NCI-H2029 treated with DMSO at 0.1 percent for 48 hours (cell line): ENCODE data around the gene PDS5B.

Source experiments
- DNase-seq: peaks from one replicate; lab custom pipeline; 2025; lab: John Stamatoyannopoulos, UW

Gene PDS5B

DNA sequence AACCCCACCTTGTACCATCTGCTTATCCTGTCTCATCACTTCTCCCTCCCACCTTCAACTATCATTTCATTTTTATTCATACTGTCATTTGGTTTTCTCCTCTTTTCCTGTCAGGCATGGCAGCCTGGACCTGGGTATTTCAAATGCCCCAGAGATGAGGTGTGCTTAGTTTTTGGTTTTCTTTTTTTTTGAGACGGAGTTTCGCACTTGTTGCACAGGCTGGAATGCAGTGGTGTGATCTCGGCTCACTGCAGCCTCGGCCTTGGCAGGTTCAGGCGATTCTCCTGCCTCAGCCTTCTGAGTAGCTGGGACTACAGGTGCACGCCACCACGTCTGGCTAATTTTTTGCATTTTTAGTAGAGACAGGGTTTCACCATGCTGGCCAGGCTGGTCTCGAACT is 5.8 kb downstream of the PDS5B start:
- no peak for DNase-seq

DNA sequence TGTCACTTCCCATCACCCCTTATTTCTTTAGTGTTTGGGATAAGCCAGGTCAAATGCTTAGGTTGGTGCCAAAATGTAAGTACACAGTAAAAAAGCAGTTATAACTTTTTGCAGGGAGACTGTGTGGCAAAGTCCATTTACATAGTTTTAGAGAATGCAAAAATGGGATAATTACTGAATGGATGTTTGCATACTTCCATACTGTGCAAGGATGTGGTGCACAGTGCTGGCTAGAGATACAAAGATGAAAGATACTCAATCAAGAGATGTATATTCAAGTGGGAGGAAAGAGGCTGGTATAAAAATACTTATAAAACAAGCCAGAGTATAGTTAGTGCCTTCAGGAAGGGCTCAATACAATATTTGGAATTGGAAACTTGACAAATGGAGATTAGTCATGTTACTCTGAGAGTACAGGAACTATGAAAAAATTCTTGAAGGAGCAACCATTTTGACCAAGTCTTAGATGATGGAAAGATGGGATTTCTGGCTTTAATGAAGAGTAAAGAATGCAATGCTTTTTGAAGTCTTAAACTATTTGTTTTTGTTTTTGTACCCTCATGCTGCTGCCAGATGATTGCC is 8.0 kb downstream of the PDS5B start:
- no peak for DNase-seq

DNA sequence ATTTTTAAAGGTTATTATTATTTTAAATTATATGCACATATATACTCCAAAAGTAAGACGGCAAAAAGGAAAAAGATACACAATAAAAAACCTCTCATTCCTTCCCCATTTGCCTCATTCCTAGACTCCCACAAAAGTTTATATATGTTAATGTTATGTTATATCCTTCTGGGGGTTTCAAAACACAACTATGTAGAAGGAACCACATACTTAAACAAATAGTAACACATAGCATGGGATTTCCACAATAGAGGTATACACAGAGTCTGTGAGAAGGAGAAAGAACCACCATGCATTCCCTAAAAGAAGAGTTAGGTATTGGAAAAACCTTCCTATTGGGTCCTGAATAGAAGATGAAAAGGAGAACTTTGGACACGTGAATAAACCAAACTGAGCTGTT is 9.1 kb downstream of the PDS5B start:
- DNase-seq: no peak

DNA sequence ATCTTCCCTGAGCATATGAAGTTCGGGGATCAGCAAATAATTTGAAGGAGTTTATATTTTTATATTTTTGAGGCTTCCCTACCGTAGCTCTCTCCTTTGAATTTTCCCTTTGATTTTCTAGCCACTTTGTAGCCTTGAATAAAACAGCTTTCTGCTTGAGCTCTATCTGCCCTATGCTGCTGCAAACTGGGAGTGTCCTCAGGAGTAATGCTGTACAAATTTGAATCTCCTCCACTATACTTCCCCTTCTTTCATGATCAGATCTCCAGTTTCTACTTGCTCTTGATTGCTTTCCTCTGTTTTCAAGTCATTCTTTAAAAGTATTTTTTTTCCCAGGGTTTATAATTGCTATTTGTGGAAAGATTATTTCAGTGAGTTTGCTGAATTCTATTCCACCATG is 14.6 kb downstream of the PDS5B start:
- no peak for DNase-seq

DNA sequence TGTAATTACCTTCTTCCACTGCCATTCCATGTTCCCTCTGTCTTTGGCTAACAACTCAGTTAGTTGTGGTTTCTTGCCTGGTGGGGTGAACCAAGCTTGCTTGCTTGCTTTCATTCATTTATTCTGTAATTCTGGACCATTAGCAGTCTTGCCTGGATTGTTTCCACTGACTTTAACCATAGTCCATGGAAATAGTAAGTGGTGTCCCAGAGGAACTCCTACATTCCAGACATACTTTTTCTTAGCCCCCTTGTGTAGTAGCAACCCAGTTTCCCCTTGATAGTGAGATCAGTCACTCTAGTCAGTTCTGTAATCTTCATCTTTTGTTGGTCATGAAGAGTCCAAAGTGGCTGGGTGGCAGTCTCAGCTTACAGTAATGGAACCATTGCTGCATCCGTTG is 23.2 kb downstream of the PDS5B start:
- DNase-seq: no peak

DNA sequence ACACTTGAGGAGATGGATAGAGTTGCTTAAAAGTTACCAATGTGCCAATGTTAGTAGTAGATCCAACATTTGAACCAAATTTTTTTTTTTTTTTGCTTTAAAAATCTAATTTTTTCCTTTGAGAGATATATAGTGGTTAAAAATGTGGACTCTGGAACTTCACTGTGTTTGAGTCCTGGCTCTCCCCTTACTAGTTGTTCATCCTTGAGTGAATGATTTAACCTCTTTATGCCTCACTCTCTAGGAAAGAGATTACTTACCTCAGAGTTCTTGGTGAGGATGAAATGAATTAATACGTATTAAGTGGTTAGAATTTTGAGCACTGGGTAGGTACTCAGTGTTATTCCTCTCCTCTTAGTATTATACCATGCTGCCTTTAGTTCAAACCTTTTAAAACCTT is 24.3 kb downstream of the PDS5B start:
- DNase-seq: no peak

DNA sequence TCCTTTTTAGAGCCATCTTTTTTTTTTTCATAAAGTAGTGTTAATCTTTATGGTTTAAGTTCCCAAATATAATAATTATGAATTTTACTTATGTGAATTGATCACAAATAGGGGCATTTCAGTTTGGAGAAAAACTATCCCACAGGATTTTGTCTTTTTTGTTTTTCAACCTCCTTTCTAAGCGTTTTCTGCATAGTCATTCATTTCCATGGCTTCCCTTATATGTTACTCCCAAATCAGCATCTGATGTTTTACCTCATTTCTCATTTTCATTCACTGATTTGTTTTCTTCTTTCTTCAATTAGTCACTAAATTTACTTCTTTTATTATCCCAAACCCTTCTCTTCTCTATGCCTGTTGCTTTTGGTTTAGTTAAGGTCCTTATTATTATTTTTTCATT is 24.7 kb downstream of the PDS5B start:
- DNase-seq: no peak

DNA sequence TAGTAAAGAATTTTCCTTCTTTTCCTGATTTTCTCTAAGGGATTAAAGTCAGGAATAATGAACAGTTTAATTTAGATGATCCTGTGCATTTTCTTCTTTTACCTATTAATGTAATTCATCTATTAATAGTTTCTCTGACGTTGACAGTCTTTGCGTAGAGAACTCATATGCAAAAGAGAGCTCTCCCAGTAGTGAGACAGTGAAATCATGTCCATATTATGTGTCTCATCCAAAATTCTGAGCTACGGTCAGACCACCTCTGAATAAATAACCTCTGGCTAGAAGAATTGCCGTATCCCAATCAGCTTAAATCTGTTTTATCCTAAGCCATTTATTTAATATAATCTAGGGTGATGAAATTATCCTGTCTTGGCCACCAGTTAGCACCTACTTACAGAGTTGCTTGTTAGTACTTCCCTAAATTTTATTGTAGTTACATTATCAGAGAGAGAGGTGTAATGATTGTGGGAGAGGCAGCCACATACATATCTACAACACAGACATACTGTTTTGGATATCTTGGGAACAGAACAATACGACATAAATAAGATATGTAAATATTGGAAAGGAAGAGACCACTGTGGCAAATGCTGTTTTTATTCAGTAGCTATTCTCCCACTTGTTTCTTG is 30.7 kb downstream of the PDS5B start:
- DNase-seq: no peak

DNA sequence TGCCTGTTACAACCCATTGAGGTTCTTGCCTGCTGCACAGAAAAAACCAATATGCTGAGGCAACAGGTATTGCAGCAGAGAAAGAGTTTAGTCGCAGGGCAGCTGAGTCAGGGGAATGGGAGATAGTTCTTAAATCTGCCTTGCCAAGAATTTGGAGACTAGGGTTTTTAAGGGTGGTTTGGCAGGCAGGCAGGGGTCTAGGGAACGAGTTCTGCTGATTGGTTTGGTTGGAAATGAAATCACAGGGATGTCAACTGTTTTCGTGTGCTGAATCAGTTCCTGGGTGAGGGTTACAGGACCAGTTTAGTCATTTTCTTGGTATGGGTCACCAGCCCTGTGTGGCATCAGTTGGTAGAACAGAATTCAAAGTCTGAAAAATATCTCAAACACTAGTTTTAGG is 36.6 kb downstream of the PDS5B start:
- DNase-seq: no peak

DNA sequence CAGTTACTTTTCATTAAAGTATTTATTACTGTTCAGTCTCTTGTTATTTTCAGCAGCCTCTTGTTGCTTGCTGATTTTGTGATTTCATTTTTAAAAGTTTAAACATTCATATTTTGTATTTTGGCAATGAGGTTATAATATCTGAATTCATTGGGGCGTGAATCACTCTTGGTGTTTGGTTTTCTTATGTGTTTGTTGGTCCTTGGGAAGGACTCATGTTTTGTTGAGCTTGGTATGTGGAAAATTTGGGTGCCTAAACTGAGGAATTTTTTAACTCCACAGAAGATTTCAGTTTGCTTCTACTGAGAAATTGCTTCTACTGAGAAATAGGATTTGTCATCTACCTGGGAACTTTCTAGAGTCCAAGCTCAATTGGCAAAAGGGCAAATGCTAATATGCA is 38.2 kb downstream of the PDS5B start:
- no peak for DNase-seq

DNA sequence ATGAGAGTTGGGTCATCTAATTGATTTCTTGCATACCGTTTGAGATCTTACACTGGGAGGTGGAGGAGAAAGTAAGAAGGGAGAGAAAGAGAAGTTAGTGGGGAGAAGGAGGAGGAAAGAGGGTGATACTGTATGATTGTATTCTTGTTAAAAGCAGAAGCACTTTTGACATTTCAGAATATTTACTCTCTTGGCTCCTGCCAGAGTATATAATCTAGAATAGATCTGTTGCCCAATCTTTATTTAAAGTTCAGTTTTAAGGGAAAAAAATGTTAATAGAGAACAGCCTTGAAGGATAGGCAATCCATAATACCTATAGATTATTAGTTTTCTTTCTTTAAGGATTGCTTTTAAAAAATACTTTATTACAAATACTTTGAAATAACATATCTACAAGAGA is 41.5 kb downstream of the PDS5B start:
- no peak for DNase-seq

DNA sequence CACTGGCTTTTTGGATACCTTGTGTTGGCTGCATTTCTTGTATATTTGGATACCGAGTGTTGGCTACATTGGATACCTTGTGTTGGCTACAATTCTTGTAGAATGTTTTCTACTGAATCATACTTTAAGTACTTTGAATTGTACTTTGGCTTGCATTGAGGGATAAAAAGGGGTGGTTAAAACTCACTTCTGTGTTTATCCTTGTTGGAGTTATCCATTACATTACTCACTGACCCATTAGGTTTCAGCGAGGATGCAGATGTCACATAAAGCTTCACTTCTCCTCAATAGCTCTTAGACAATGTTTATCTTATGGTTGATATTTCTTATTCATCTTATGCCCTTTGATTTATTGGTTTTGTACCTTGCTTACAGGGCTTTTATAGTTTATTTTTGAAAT is 43.1 kb downstream of the PDS5B start:
- no peak for DNase-seq

DNA sequence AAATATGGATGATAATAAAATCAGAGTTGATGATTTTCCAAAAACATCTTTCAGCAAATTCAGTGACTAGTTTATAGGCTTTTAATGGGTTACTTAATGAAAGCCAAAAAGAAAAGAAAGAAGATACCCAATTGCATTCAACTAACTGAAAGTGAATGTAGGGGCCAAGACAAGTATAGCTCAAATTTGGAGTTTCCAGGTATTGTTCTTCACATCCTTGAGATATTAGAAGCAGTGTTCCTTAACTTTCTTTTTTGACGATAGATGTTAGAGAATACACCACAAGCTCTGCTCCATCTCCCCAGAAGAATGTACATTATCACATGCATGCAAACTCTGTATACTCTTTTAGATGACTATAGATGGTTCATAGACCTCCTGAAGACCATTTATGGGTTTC is 43.6 kb downstream of the PDS5B start:
- DNase-seq: no peak

DNA sequence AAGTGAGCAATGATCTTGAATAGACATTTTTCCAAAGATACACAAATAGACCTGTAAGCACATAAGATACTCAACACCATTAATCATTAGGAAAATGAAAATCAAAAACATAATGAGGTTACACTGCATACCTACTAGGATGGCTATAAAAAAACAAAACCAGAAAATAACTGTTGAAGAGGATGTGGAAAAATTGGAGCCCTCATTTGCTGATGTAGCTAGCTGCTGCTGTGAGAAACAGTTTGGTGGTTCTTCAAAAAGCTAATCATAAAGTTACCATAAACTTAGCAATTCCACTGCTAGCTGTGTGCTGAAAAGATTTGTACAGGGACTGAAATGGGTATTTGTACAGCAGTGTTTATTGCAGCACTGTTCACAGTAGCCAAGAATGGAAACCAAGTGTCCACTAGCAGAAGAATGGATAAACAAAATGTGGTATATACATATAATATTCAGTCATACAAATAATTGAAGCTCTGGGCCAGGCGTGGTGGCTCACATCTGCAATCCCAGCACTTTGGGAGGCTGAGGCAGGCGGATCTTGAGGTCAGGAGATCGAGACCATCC is 46.2 kb downstream of the PDS5B start:
- no peak for DNase-seq

DNA sequence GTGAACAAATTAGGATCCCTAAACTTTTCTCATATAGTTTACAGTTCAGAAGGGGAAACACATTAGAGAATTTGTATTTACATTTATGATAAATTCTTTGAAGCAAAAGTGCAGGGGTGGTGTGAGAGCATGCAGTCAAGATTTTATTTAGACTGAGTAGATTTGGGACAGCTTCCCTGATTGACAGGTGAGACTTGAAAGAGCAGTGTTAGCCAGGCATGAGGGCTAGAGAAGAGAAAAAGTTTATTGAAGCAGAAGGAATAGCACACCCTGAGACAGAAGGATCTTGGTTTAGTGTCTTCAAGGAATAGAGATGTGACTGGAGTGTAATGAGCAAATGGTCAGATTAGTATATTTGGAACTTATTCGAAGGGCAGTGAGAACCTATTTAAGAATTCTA is 50.5 kb downstream of the PDS5B start:
- DNase-seq: no peak

DNA sequence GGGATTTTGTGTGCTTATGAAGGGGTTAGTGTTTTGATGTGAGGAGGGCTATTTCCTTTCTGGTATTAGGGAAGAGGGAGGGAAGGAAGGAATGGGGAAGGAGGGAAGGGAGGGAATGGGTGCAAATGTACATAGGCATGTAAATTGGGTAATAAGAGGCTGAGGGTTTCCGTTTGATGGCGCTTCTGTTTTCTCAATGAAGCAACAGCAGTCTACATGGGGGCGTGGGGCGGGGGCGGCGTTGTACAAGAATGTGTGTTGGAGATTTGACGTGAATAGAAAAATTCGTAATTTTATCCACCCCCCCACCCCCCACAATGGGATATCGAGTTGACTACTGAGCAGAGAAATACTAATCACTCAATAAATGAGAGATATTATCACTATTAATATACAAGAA is 52.5 kb downstream of the PDS5B start:
- DNase-seq: no peak

DNA sequence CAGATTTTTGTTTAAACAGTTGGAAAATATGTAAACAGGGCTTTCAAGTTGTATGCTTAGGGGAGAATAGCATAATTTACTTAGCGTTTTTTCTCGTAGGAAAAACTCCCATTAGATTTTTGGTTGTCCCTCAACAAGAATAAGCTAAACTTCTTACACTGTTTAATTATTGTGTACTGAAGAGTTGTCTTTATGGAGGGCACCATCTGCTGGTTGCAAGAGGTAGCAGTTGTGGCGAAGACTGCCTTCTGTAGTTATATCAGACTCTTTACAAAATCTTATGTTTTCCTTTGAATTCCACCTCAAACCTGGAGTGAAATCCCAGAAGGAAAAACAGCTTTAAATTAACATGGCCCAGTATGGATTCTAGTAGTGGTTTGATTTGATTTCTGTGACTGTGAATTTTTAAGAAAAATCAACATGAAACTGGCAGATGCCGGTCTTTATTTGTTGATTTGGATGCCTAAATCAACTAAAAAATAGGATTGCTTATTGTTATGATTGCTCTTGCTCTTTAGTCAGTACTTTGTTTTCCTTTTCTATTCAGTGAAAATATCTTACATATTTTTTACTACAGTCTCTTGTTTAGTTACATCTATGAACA is 53.4 kb downstream of the PDS5B start:
- DNase-seq: peak; percentile 3

DNA sequence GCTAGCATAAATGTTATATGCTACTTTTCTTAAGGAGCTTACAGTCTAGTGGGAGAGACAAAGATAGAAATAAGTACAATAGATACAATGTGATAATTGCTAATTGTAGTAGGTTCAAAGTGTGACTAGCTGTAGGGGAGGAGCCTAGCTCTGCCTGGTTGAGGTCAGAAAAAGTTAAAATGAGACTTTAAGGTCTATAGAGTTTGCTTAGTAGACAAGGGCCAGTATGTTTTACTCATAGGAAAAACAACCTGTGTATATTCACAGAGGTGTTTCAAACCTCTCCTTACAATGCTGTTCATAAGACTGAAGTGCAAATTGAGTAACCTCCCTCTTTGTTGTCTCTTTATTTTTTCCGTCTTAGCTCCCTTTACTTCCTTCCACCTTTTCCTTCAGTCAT is 56.1 kb downstream of the PDS5B start:
- no peak for DNase-seq

DNA sequence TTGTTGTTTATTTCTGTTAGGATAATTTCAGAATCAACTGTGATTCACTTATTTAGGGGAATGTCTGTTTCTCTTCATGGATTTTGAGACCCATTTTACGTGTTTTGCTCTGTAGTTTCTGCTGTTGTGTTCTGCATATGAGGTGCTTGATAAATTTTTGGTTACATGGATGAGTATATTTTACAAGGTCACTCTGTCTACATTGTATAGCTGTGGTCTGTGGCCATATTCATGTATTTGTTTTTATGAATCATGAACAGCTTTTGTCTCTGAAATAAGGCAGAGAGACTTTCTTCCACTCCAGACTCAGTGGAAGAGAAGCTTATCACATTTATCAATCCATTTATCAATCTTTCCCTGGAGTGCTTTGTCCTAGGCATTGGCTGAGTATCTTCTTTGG is 56.6 kb downstream of the PDS5B start:
- DNase-seq: no peak

DNA sequence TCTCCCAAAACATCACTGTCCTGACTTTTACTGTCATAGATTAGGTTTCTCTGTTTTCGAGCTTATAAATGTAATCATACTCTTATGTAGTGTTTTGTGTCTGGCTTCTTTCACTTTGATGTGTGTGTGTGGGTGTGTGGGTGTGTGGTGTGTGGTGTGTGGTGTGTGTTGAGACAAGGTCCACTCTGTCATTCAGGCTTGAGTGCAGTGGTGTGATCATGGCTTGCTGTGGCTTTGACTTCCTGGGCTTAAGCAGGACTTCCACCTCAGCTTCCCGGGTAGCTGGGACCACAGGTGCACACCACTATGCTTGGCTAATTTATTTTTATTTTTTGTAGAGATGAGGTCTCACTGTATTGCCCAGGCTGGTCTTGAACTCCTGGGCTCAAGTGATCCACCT is 59.6 kb downstream of the PDS5B start:
- DNase-seq: no peak

DNA sequence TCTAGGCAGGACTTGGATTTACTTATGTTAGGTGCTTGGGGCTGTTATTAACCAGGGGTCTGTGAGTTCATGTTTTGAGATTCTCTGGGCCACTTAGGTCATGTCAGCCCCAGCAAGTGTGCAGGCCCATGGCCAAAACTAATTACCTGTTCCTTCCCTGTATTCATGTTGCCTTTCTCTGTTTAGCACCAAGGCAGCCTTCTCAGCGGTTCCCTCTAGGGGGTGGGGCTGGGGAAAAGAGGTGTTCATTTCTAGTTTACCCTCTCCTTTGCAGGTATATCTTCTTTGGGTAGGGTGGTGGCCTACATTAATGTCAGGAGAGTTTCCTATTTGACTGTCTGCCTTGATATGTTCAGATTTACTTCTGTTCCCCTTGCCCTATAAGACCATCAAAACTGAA is 61.7 kb downstream of the PDS5B start:
- DNase-seq: no peak

DNA sequence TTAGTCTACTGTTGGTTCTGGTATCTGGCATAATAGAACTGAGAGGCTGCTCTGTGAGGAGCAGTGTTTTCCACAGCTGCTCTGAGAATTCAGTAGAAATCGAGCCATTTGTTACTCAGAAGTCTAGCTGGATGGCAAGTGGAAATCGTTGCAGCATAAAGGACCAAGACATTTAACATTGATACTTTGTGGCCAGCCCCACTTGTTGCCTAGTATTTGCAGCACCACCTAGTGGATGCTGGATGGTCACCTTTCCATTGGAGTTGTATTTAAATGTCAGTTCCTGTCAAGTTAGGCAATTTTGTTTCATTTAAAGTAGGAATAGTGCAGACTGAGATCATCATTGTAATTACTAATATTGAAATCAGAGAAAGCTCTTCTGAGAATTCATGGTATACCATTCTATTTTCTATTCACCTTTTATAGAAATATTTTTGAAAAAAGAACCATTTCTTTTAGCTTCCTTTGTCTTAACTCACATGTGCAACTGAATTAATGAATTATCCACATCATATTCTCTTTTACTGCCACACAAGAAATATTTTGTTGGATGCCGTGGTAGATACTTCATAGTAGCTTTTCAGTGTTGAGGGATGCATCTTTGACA is 64.6 kb downstream of the PDS5B start:
- no peak for DNase-seq

DNA sequence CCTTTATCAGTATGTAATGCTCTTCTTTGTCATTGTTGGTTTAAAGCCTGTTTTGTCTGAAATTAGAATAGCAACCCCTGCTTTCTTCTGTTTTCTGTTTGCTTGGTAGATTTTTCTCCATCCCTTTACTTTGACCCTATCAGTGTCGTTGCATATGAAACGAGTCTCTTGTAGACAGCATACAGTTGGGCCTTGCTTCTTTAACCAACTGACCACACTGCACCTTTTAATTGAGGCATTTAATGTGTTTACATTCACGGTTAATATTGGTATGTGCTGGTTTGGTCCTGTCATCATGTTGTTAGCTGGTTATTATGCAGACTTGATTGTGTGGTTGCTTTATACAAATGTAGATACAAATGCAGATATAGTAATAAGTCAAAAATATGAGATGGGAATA is 71.1 kb downstream of the PDS5B start:
- no peak for DNase-seq
